Stimulated activated CD4-positive, alpha-beta T cell treated with anti-CD3 and anti-CD28 coated beads, TNF-alpha, amount 100 ng/mL, for 4 hours (primary cell): ENCODE measurements around the gene NYAP1.
"Not testable (repeated sequence)": the region's sequence is repeated elsewhere in the genome, so short reads cannot be mapped to it uniquely, and the experiment has no call there.

Experiments used
- DNase-seq, 3 experiments: peaks; one replicate each; pipeline ENCODE4 v3.0.0-alpha.2; 2020; ENCODE audit warnings: low read depth in 3 of 3

NYAP1 gene

GRCh38 chr7:100483722-100484672 lies at the start of gene NYAP1:
Gene NYAP1, plus strand, starts transcription at chr7:100483927. Its CDS starts 1,385 bp downstream, at chr7:100485312.
- peak; percentile 29 to 41 (median 35) for DNase-seq

- no peak for DNase-seq
Observed at GRCh38 chr7:100434297-100435144, 49.2 kb upstream of the NYAP1 start.

- DNase-seq, result peak in 2 of 3 experiments; percentile 31
Observed at GRCh38 chr7:100435401-100436304, 48.1 kb upstream of the NYAP1 start.

GRCh38 chr7:100437150-100438100 lies 46.3 kb upstream of the NYAP1 start:
- DNase-seq, result no peak

GRCh38 chr7:100438172-100438571 lies 45.6 kb upstream of the NYAP1 start:
- DNase-seq, result no peak

- DNase-seq, result not testable (repeated sequence)
Observed at GRCh38 chr7:100438731-100439130, 45.0 kb upstream of the NYAP1 start.

GRCh38 chr7:100439244-100439643 lies 44.5 kb upstream of the NYAP1 start:
- not testable (repeated sequence) for DNase-seq

GRCh38 chr7:100441641-100442535 lies 41.8 kb upstream of the NYAP1 start:
- no peak for DNase-seq

GRCh38 chr7:100443096-100443840 lies 40.5 kb upstream of the NYAP1 start:
- no peak for DNase-seq

- DNase-seq, result no peak
Observed at GRCh38 chr7:100444311-100445278, 39.1 kb upstream of the NYAP1 start.

- DNase-seq, result no peak
Observed at GRCh38 chr7:100446040-100446439, 37.7 kb upstream of the NYAP1 start.

GRCh38 chr7:100447363-100447762 lies 36.4 kb upstream of the NYAP1 start:
- not testable (repeated sequence) for DNase-seq

- DNase-seq, result no peak
Observed at GRCh38 chr7:100449190-100449795, 34.4 kb upstream of the NYAP1 start.

- DNase-seq, result no peak
Observed at GRCh38 chr7:100452513-100452912, 31.2 kb upstream of the NYAP1 start.

- not testable (repeated sequence) for DNase-seq
Observed at GRCh38 chr7:100453854-100454253, 29.9 kb upstream of the NYAP1 start.

GRCh38 chr7:100455206-100455605 lies 28.5 kb upstream of the NYAP1 start:
- no peak for DNase-seq

GRCh38 chr7:100456562-100456961 lies 27.2 kb upstream of the NYAP1 start:
- DNase-seq, result no peak
